Measurements from ENCODE around the gene SERPINA3.

The SERPINA3 gene

GRCh38 chr14:94620597-94620996 lies 8.4 kb downstream of the SERPINA3 start:
- no peak for DNase-seq (ENCODE audit: low read depth, low spot score)
- TF ChIP-seq CTCF (IDR thresholded peaks at IDR 0.05; ENCODE audit: insufficient read depth, low read length, missing control alignments) = no peak
- ChIA-PET POLR2A (no interaction called here), CTCF (no interaction called here)
- no peak overlapping the region for H3K4me3 ChIP-seq (ENCODE audit: low read depth, low read length)

- POLR2A ChIA-PET = no interaction called here
- CTCF ChIA-PET = interaction anchor here (0.8 kb wide), 1 partner anchor 14 kb away, joined by 3 read pairs; no protein-coding TSS in a partner anchor
- no peak overlapping the region for H3K4me3 ChIP-seq (ENCODE audit: low read depth, low read length)
- TF ChIP-seq CTCF (IDR thresholded peaks at IDR 0.05; ENCODE audit: insufficient read depth, low read length, missing control alignments) = no peak
- DNase-seq (ENCODE audit: low read depth, low spot score) = no peak
Measured at GRCh38 chr14:94621358-94622134, 9.4 kb downstream of the SERPINA3 start.

- DNase-seq (ENCODE audit: low read depth, low spot score) = no peak
- POLR2A ChIA-PET = interaction anchor here (0.6 kb wide), 1 partner anchor 22 kb away, joined by 5 read pairs; no protein-coding TSS in a partner anchor
- CTCF ChIA-PET = interaction anchor here (0.8 to 1.1 kb wide), 3 partner anchors 12 to 199 kb away, joined by 3 to 4 read pairs (median 3); no protein-coding TSS in a partner anchor
- no peak for TF ChIP-seq CTCF (IDR thresholded peaks at IDR 0.05; ENCODE audit: insufficient read depth, low read length, missing control alignments)
- H3K4me3 ChIP-seq (ENCODE audit: low read depth, low read length) = no peak overlapping the region
Measured at GRCh38 chr14:94622653-94623421, 10.6 kb downstream of the SERPINA3 start.

GRCh38 chr14:94623422-94623809 lies 11.2 kb downstream of the SERPINA3 start:
- ChIA-PET POLR2A (no interaction called here), CTCF (interaction anchor here (0.8 to 1.1 kb wide), 3 partner anchors 11 to 200 kb away, joined by 3 to 4 read pairs (median 3); no protein-coding TSS in a partner anchor)
- no peak overlapping the region for H3K4me3 ChIP-seq (ENCODE audit: low read depth, low read length)
- no peak for TF ChIP-seq CTCF (IDR thresholded peaks at IDR 0.05; ENCODE audit: insufficient read depth, low read length, missing control alignments)
- DNase-seq (ENCODE audit: low read depth, low spot score) = no peak

- DNase-seq (ENCODE audit: low read depth, low spot score) = no peak
- ChIA-PET CTCF (interaction anchor here (0.8 to 1.1 kb wide), 3 partner anchors 11 to 200 kb away, joined by 3 to 4 read pairs (median 3); no protein-coding TSS in a partner anchor), POLR2A (no interaction called here)
- no peak for TF ChIP-seq CTCF (IDR thresholded peaks at IDR 0.05; ENCODE audit: insufficient read depth, low read length, missing control alignments)
- no peak overlapping the region for H3K4me3 ChIP-seq (ENCODE audit: low read depth, low read length)
Measured at GRCh38 chr14:94623856-94624499, 11.8 kb downstream of the SERPINA3 start.
